ENCODE data around the gene MCOLN2. TPM values are rescaled to one million over a fixed set of nuclear protein-coding genes. Genes with fewer than 3 reads are reported as not detected.

MCOLN2 gene
- total and polyA plus RNA-seq, 2 of the 13 experiments (the other 11 are each of a cell fraction or from before 2014, with no cell fraction given), result not detected

DNA sequence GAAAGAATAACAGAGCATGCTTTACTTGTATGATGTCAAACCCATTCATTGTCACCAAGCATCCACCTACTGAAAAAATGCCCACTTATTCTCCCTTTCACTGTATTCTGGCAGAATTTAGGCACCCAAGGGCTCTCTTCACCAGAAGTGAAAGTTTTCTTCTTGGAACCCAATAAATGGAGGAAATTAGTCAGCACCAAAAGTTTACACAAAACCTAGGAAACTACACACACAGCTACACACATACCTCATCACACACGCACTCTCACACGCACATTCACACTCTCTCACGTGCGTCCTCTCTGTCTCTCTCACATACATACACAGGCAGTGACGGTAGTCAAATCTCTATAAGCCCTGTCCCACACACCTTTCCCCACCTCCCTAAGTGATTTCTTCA, 37.6 kb downstream of the MCOLN2 start:
- H3K9ac ChIP-seq (ENCODE audit: insufficient read depth, low read depth, low read length), result no peak overlapping the region
- H3K27me3 ChIP-seq (ENCODE audit: control insufficient read depth in 1 of 2, insufficient read depth in 2 of 2, low read length in 2 of 2), result no peaks in the 10 kb centered on the region; a peak in 1 of 5 replicates
- H3K36me3 ChIP-seq (replicated peaks in 1 of 2; ENCODE audit: control insufficient read depth in 1 of 2, insufficient read depth in 2 of 2, low read length in 2 of 2), result no peaks in the 10 kb centered on the region
- no peak for DNase-seq (ENCODE audit: low spot score)
- H3K4me2 ChIP-seq (ENCODE audit: low read depth, low read length), result no peak overlapping the region
- 46% methylated on average over 5 of the region's 5 CpGs for WGBS (ENCODE audit: low lambda C conversion rate)
- POLR2A ChIA-PET, result no interaction called here
- in situ Hi-C loops (cut with HindIII; ENCODE audit: extremely low pct_ligation_motif_present, low pct_unique_long_range_greater_than_20kb), result no loop called here
- no TSS peak for BruUV-seq (replicated peaks)
- no peak for TF ChIP-seq TAF1 (CRISPR knock-in tag; IDR thresholded peaks at IDR 0.05)
- TF ChIP-seq ZC3H4 (CRISPR knock-in tag; IDR thresholded peaks at IDR 0.05; ENCODE audit: borderline replicate concordance), result no peak
- TF ChIP-seq, protein P1, sequence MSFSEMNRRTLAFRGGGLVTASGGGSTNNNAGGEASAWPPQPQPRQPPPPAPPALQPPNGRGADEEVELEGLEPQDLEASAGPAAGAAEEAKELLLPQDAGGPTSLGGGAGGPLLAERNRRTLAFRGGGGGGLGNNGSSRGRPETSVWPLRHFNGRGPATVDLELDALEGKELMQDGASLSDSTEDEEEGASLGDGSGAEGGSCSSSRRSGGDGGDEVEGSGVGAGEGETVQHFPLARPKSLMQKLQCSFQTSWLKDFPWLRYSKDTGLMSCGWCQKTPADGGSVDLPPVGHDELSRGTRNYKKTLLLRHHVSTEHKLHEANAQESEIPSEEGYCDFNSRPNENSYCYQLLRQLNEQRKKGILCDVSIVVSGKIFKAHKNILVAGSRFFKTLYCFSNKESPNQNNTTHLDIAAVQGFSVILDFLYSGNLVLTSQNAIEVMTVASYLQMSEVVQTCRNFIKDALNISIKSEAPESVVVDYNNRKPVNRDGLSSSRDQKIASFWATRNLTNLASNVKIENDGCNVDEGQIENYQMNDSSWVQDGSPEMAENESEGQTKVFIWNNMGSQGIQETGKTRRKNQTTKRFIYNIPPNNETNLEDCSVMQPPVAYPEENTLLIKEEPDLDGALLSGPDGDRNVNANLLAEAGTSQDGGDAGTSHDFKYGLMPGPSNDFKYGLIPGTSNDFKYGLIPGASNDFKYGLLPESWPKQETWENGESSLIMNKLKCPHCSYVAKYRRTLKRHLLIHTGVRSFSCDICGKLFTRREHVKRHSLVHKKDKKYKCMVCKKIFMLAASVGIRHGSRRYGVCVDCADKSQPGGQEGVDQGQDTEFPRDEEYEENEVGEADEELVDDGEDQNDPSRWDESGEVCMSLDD (CRISPR knock-in tag; IDR thresholded peaks at IDR 0.05; ENCODE audit: borderline replicate concordance), result no peak
- TF ChIP-seq ZNF670 (CRISPR knock-in tag; IDR thresholded peaks at IDR 0.05; ENCODE audit: borderline replicate concordance), result no peak
- ATAC-seq, result no peak
- intact Hi-C loops (cut with micrococcal nuclease; ENCODE audit: unreplicated experiment), result no loop called here
- no peaks in the 10 kb centered on the region for H3K4me1 ChIP-seq (ENCODE audit: insufficient read depth, low read length)
- CTCF ChIA-PET (ENCODE audit: low intra/inter-chr PET ratio, low total read pairs), result no interaction called here
- no peak overlapping the region for H3K27ac ChIP-seq (ENCODE audit: extremely low read length, insufficient read depth, low read length)
- no peak overlapping the region for H2AFZ ChIP-seq (ENCODE audit: low read length)
- no peaks in the 10 kb centered on the region for H3K9me3 ChIP-seq (ENCODE audit: low read length)
- no peaks in the 10 kb centered on the region for H4K20me1 ChIP-seq (ENCODE audit: insufficient read depth, low read length)
- no peak for FAIRE-seq
- no peak overlapping the region for H3K4me3 ChIP-seq (replicated peaks in 1 of 3; ENCODE audit: insufficient read depth in 1 of 3, low read depth in 2 of 3, low read length in 3 of 3)
- no peaks in the 10 kb centered on the region for H3K79me2 ChIP-seq (ENCODE audit: insufficient read depth, low read length)

DNA sequence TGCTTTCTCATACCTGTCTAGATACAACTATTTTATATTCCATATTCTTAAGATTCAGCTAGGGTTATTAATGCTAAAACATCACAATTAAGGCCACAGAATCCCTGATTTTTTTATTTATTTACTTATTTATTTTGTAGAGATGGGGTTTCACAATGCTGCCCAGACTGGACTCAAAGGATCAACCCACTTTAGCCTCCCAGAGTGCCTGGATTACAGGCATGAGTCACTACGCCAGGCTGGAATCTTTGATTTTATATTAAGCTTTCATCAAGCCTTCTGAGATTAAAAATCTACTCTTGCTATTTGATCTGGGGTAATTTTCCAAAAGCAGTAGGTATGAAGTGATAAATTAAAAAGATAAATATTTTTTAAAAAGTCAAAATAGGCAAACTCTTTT, 38.9 kb downstream of the MCOLN2 start:
- no peak overlapping the region for H3K9ac ChIP-seq (ENCODE audit: insufficient read depth, low read depth, low read length)
- no peaks in the 10 kb centered on the region for H3K36me3 ChIP-seq (replicated peaks in 1 of 2; ENCODE audit: control insufficient read depth in 1 of 2, insufficient read depth in 2 of 2, low read length in 2 of 2)
- H3K79me2 ChIP-seq (ENCODE audit: insufficient read depth, low read length), result no peaks in the 10 kb centered on the region
- intact Hi-C loops (cut with micrococcal nuclease; ENCODE audit: unreplicated experiment), result no loop called here
- H3K27ac ChIP-seq (ENCODE audit: extremely low read length, insufficient read depth, low read length), result no peak overlapping the region
- WGBS (ENCODE audit: low lambda C conversion rate), result 35% methylated on average over 1 of the region's 1 CpG
- no peak overlapping the region for H3K4me3 ChIP-seq (replicated peaks in 1 of 3; ENCODE audit: insufficient read depth in 1 of 3, low read depth in 2 of 3, low read length in 3 of 3)
- H3K4me1 ChIP-seq (ENCODE audit: insufficient read depth, low read length), result no peaks in the 10 kb centered on the region
- POLR2A ChIA-PET, result no interaction called here
- no peak overlapping the region for H3K4me2 ChIP-seq (ENCODE audit: low read depth, low read length)
- H3K27me3 ChIP-seq (ENCODE audit: control insufficient read depth in 1 of 2, insufficient read depth in 2 of 2, low read length in 2 of 2), result no peaks in the 10 kb centered on the region; a peak in 1 of 5 replicates
- CTCF ChIA-PET (ENCODE audit: low intra/inter-chr PET ratio, low total read pairs), result no interaction called here
- in situ Hi-C loops (cut with HindIII; ENCODE audit: extremely low pct_ligation_motif_present, low pct_unique_long_range_greater_than_20kb), result no loop called here
- no peak overlapping the region for H2AFZ ChIP-seq (ENCODE audit: low read length)
- no peaks in the 10 kb centered on the region for H4K20me1 ChIP-seq (ENCODE audit: insufficient read depth, low read length)
- ATAC-seq, result no peak
- no peak for FAIRE-seq
- H3K9me3 ChIP-seq (ENCODE audit: low read length), result no peaks in the 10 kb centered on the region
- DNase-seq (ENCODE audit: low spot score), result no peak
- BruUV-seq (replicated peaks), result no TSS peak
- TF ChIP-seq, protein P2, sequence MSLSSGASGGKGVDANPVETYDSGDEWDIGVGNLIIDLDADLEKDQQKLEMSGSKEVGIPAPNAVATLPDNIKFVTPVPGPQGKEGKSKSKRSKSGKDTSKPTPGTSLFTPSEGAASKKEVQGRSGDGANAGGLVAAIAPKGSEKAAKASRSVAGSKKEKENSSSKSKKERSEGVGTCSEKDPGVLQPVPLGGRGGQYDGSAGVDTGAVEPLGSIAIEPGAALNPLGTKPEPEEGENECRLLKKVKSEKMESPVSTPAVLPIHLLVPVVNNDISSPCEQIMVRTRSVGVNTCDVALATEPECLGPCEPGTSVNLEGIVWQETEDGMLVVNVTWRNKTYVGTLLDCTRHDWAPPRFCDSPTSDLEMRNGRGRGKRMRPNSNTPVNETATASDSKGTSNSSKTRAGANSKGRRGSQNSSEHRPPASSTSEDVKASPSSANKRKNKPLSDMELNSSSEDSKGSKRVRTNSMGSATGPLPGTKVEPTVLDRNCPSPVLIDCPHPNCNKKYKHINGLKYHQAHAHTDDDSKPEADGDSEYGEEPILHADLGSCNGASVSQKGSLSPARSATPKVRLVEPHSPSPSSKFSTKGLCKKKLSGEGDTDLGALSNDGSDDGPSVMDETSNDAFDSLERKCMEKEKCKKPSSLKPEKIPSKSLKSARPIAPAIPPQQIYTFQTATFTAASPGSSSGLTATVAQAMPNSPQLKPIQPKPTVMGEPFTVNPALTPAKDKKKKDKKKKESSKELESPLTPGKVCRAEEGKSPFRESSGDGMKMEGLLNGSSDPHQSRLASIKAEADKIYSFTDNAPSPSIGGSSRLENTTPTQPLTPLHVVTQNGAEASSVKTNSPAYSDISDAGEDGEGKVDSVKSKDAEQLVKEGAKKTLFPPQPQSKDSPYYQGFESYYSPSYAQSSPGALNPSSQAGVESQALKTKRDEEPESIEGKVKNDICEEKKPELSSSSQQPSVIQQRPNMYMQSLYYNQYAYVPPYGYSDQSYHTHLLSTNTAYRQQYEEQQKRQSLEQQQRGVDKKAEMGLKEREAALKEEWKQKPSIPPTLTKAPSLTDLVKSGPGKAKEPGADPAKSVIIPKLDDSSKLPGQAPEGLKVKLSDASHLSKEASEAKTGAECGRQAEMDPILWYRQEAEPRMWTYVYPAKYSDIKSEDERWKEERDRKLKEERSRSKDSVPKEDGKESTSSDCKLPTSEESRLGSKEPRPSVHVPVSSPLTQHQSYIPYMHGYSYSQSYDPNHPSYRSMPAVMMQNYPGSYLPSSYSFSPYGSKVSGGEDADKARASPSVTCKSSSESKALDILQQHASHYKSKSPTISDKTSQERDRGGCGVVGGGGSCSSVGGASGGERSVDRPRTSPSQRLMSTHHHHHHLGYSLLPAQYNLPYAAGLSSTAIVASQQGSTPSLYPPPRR (CRISPR knock-in tag; IDR thresholded peaks at IDR 0.05; ENCODE audit: borderline replicate concordance), result no peak
- TF ChIP-seq, protein P3, sequence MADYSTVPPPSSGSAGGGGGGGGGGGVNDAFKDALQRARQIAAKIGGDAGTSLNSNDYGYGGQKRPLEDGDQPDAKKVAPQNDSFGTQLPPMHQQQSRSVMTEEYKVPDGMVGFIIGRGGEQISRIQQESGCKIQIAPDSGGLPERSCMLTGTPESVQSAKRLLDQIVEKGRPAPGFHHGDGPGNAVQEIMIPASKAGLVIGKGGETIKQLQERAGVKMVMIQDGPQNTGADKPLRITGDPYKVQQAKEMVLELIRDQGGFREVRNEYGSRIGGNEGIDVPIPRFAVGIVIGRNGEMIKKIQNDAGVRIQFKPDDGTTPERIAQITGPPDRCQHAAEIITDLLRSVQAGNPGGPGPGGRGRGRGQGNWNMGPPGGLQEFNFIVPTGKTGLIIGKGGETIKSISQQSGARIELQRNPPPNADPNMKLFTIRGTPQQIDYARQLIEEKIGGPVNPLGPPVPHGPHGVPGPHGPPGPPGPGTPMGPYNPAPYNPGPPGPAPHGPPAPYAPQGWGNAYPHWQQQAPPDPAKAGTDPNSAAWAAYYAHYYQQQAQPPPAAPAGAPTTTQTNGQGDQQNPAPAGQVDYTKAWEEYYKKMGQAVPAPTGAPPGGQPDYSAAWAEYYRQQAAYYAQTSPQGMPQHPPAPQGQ (CRISPR knock-in tag; IDR thresholded peaks at IDR 0.05; ENCODE audit: borderline replicate concordance), result no peak
- TF ChIP-seq ZFYVE20 (CRISPR knock-in tag; IDR thresholded peaks at IDR 0.05; ENCODE audit: borderline replicate concordance, low read depth), result no peak
- no peak for TF ChIP-seq FOSL2 (CRISPR knock-in tag; IDR thresholded peaks at IDR 0.05)
- TF ChIP-seq ZNF547 (CRISPR knock-in tag; IDR thresholded peaks at IDR 0.05), result no peak

All from HepG2 (cell line).